Glutamatergic neuron (in vitro differentiated cells): Measurements from ENCODE around the gene PLA2G4B. TPM values are rescaled to one million over a fixed set of nuclear protein-coding genes. Genes with fewer than 3 reads are reported as not detected.

Experiments
- DNase-seq: peaks from one replicate; pipeline ENCODE4 v3.0.0; 2022
- H3K27ac Mint-ChIP-seq: one replicate; pipeline ENCODE4 v1.8.0; 2020; ENCODE audit warnings: mild to moderate bottlenecking, mixed read lengths, inconsistent platforms; ENCODE audit not compliant: unreplicated experiment
- H3K27me3 Mint-ChIP-seq: one replicate; pipeline ENCODE4 v1.8.0; 2020; ENCODE audit warnings: mild to moderate bottlenecking, moderate library complexity, mixed read lengths, inconsistent platforms; ENCODE audit not compliant: unreplicated experiment
- H3K36me3 Mint-ChIP-seq: one replicate; pipeline ENCODE4 v1.8.0; 2020; ENCODE audit warnings: mild to moderate bottlenecking, mixed read lengths, inconsistent platforms; ENCODE audit not compliant: unreplicated experiment
- H3K4me1 Mint-ChIP-seq: one replicate; pipeline ENCODE4 v1.8.0; 2020; ENCODE audit warnings: mild to moderate bottlenecking, low read depth, mixed read lengths, inconsistent platforms; ENCODE audit not compliant: unreplicated experiment
- H3K4me3 Mint-ChIP-seq: one replicate; pipeline ENCODE4 v1.8.0; 2020; ENCODE audit warnings: mild to moderate bottlenecking, mixed read lengths, inconsistent platforms; ENCODE audit not compliant: unreplicated experiment
- H3K9me3 Mint-ChIP-seq: one replicate; pipeline ENCODE4 v1.8.0; 2020; ENCODE audit warnings: mild to moderate bottlenecking, moderate library complexity, mixed read lengths, inconsistent platforms; ENCODE audit not compliant: unreplicated experiment
- total RNA-seq: library from RNA; stranded (reverse); fragmentation: NEBNext Ultra II Directional; extraction: Animal tissue kit (Norgen Biotek cat#: 25700); gene quantifications from one replicate; pipeline ENCODE4 v1.2.1, GENCODE V29; 2021; ENCODE audit not compliant: unreplicated experiment
- TF ChIP-seq, protein P1 (sequence below): fragments of 200-600 bp; sonication (generic); IDR thresholded peaks from one replicate; pipeline ENCODE4 v1.5.0; 2021; ENCODE audit not compliant: partially characterized antibody, unreplicated experiment

The PLA2G4B gene
- total RNA-seq, 1 donor from 2014 or later = 17.9 TPM

DNA sequence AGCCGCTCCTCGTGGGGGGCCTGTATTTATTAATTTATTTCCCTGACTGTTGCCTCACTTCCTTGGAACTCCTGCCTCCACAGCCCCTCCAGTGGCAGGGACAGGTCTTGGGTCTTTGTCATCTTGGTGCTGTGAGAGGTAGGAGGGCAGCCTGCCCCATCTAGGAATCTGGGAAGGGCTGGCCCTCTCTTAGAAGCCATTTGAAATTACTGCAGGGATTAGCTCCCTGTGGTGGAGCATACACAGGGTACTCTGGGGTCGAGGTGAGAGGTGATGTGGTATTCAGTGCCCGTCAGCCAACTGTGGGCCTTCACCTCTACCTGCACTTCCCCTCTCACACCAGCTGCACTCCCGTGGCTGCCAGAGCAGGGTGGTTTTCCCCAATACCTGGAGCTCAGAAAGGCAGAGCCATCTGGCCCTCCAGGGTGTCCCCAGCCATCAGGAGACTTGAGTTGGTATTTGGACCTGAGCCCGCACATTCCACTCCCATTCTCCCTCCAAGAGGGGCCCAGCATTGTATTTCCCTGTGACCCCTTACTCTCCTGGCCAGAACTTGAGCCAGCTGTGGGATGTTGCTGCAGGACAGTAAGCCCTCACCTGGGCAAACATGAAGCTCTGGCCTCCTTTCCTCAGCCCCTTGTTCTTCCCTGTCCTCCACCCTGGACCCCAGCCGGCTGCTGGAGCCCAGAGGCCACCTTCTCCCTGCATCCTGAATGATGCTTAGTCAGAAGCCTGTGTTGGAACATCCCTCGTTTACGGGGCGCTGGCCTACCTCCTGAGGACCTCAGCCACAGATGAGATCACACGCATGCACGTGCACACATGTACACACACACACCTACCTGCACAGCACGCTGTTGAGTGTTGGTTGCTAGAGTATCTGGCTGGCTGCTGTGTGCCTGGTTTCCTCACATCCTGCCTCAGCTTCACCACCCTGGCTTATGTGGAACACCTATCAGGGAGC, 12.8 kb upstream of the PLA2G4B start:
- TF ChIP-seq, protein P1, sequence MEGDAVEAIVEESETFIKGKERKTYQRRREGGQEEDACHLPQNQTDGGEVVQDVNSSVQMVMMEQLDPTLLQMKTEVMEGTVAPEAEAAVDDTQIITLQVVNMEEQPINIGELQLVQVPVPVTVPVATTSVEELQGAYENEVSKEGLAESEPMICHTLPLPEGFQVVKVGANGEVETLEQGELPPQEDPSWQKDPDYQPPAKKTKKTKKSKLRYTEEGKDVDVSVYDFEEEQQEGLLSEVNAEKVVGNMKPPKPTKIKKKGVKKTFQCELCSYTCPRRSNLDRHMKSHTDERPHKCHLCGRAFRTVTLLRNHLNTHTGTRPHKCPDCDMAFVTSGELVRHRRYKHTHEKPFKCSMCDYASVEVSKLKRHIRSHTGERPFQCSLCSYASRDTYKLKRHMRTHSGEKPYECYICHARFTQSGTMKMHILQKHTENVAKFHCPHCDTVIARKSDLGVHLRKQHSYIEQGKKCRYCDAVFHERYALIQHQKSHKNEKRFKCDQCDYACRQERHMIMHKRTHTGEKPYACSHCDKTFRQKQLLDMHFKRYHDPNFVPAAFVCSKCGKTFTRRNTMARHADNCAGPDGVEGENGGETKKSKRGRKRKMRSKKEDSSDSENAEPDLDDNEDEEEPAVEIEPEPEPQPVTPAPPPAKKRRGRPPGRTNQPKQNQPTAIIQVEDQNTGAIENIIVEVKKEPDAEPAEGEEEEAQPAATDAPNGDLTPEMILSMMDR = no peak
- Mint-ChIP-seq H3K9me3 (peaks cover 4% of the 10 kb centered on the region), H3K27ac (no peak overlapping the region), H3K4me3 (peak overlapping the region; percentile 61), H3K4me1 (peaks cover 8% of the 10 kb centered on the region), H3K36me3 (peaks cover 8% of the 10 kb centered on the region), H3K27me3 (peaks cover 16% of the 10 kb centered on the region)
- no peak for DNase-seq

DNA sequence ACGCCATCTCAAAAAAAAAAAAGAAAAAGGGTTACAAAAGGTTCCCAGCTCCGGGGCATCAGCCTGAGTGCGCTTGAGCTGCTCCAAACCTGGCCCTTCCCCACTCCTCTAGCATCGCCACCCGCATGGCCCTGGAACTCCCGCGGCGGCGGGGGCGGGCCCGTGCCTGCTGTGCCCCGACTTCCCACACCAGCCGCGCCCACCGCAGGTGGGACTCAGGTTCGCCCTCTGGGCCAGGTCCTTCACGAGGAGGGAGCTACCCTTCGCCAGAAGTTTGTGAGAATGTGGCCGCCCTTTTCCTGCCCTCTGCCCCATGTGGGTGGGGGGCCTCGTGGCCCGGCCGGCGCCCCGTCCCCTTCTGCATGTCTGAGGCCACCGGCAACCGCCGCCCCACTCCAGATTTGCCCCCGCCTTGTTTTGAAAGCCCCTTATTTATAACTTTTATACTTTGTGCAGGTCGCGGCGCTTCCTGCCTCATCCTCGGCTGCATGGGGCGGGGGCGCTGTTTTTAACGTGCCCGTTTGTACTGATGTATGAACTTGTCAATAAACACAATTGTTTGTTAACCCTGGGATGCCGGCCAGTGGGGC, 11.3 kb upstream of the PLA2G4B start:
- H3K36me3 Mint-ChIP-seq = peaks cover 8% of the 10 kb centered on the region
- H3K27me3 Mint-ChIP-seq = peaks cover 12% of the 10 kb centered on the region
- no peak for DNase-seq
- peak overlapping the region; percentile 91 for H3K4me3 Mint-ChIP-seq
- peaks cover 6% of the 10 kb centered on the region for H3K4me1 Mint-ChIP-seq
- TF ChIP-seq, protein P1 = no peak
- H3K27ac Mint-ChIP-seq = no peak overlapping the region
- peaks cover 4% of the 10 kb centered on the region for H3K9me3 Mint-ChIP-seq

DNA sequence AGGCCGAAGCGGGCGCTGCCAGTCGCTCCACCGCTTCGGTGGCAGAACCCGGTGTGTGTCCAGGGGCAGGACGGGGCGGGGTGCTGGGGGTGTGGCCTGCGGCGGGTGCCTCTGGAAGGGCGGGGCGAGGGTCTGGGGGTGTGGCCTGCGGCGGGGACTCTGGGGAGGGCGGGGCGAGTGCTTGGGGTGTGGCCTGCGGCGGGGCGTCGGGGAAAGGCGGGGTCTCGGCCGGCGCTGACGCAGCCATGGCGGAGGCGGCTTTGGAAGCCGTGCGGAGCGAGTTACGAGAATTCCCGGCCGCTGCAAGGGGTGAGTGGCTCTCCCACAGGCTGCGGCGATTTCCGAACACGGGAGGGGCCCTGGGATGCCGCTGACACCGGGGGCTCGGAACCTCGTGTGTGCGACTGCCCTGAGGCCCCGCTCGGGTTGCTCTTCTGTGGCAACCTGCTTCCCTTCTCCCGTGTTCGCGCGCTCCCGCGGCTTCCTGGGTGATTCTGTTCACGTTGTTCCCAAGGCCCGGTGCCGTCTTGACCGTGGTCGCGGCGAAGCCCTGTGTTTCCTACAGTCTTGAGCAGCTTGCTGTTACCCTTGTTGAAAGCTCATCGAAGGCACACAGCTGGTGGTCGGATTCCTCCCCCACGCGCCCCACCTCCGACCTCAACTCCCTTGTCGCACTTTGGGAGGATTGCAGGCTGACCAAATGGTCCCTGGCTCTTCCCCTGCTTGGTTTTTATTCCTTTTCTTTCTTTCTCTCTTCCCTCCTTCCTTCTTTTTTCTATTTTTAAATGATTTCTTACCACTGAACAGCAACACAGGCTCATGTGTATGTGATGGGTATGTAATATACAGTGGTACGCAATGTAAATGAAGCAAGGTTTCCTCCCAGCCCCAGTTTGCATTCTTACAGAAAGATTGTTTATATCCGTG, 10.5 kb upstream of the PLA2G4B start, which contains the start of gene JMJD7:
Gene JMJD7 (plus strand): TSS at position 213 of the 927 bp plus-strand sequence. CDS start 33 bp downstream, at position 246.
- peak within 1 kb of the TSS; percentile 52 for H3K27ac Mint-ChIP-seq

DNA sequence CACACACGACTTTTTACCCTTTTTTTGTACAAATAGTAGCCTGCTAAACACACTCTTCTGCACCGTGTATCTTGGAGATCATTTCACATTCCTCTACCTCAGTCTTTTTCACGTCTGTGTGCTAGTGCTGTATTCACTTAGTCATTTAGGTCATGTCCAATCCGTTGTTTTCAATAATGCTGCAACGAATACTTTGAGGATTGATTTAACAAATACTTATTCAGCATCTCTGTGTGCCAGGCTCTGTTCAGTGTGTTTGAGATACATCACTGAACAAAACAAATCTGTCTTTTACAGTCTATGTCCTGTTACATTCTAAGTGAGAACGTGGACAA, 9.9 kb upstream of the PLA2G4B start:
- Mint-ChIP-seq H3K27ac (peak overlapping the region; percentile 52), H3K9me3 (peaks cover 7% of the 10 kb centered on the region), H3K4me1 (peaks cover 6% of the 10 kb centered on the region), H3K36me3 (peaks cover 11% of the 10 kb centered on the region), H3K4me3 (peak overlapping the region; percentile 91), H3K27me3 (peaks cover 15% of the 10 kb centered on the region)
- DNase-seq = no peak
- TF ChIP-seq, protein P1 = no peak

More for the DNA sequence above, 10.5 kb upstream of the PLA2G4B start, which contains the start of gene JMJD7:
- Mint-ChIP-seq H3K4me1 (peaks cover 6% of the 10 kb centered on the region), H3K9me3 (peaks cover 6% of the 10 kb centered on the region), H3K27me3 (peaks cover 12% of the 10 kb centered on the region), H3K36me3 (peaks cover 8% of the 10 kb centered on the region), H3K4me3 (peak within 1 kb of the TSS; percentile 91)
- peak; percentile 97 for DNase-seq
- TF ChIP-seq, protein P1 = no peak
